NCI-H226 (cell line): ENCODE measurements around the gene CFAP210.

ENCODE experiments used
- DNase-seq: peaks from one replicate; pipeline ENCODE4 v3.0.0-alpha.2; 2015

Gene CFAP210

GRCh38 chr2:169672406-169672805, 21.8 kb downstream of the CFAP210 start:
- DNase-seq = no peak

GRCh38 chr2:169670937-169671336, 23.3 kb downstream of the CFAP210 start:
- no peak for DNase-seq

- no peak for DNase-seq
Observed at GRCh38 chr2:169670215-169670651, 24.0 kb downstream of the CFAP210 start.

GRCh38 chr2:169667583-169667982, 26.6 kb downstream of the CFAP210 start:
- no peak for DNase-seq

- DNase-seq = peak; percentile 62
Observed at GRCh38 chr2:169664978-169665930, 29.0 kb downstream of the CFAP210 start.

GRCh38 chr2:169664600-169664977, 29.6 kb downstream of the CFAP210 start:
- peak; percentile 28 for DNase-seq

- DNase-seq = no peak
Observed at GRCh38 chr2:169663247-169663646, 31.0 kb downstream of the CFAP210 start.

GRCh38 chr2:169662744-169663143, 31.5 kb downstream of the CFAP210 start:
- no peak for DNase-seq

- no peak for DNase-seq
Observed at GRCh38 chr2:169661265-169661664, 32.9 kb downstream of the CFAP210 start.

- no peak for DNase-seq
Observed at GRCh38 chr2:169659320-169659719, 34.9 kb downstream of the CFAP210 start.

- DNase-seq = no peak
Observed at GRCh38 chr2:169658877-169659276, 35.3 kb downstream of the CFAP210 start.

GRCh38 chr2:169656164-169656563, 38.0 kb downstream of the CFAP210 start:
- DNase-seq = no peak

GRCh38 chr2:169653636-169654035, 40.6 kb downstream of the CFAP210 start:
- no peak for DNase-seq

- DNase-seq = no peak
Observed at GRCh38 chr2:169649278-169649677, 44.9 kb downstream of the CFAP210 start.

- DNase-seq = no peak
Observed at GRCh38 chr2:169647496-169647895, 46.7 kb downstream of the CFAP210 start.

- DNase-seq = no peak
Observed at GRCh38 chr2:169644173-169644572, 50.0 kb downstream of the CFAP210 start.

GRCh38 chr2:169641464-169641863, 52.7 kb downstream of the CFAP210 start:
- no peak for DNase-seq

- DNase-seq = no peak
Observed at GRCh38 chr2:169640104-169640503, 54.1 kb downstream of the CFAP210 start.

GRCh38 chr2:169637620-169638019, 56.6 kb downstream of the CFAP210 start:
- peak; percentile 3 for DNase-seq

- no peak for DNase-seq
Observed at GRCh38 chr2:169636440-169637097, 57.6 kb downstream of the CFAP210 start.

- DNase-seq = no peak
Observed at GRCh38 chr2:169625781-169626180, 68.4 kb downstream of the CFAP210 start.

GRCh38 chr2:169623235-169623634, 71.0 kb downstream of the CFAP210 start:
- DNase-seq = no peak

GRCh38 chr2:169620509-169620908, 73.7 kb downstream of the CFAP210 start:
- no peak for DNase-seq

GRCh38 chr2:169619946-169620345, 74.3 kb downstream of the CFAP210 start:
- DNase-seq = no peak
